Kidney (tissue), 14 donors: ENCODE measurements around the gene PITPNM3. TPM values are rescaled to one million over a fixed set of nuclear protein-coding genes. Genes with fewer than 3 reads are reported as not detected.

ENCODE experiments used
- DNase-seq, 5 donors: peaks; one replicate each; pipeline ENCODE4 v3.0.0-alpha.2; 2013 to 2020
- FAIRE-seq: peaks from 2 replicates; lab custom pipeline; 2012; peaks lifted over from hg19 to GRCh38; lab: Jason Lieb, UNC
- H3K27ac ChIP-seq, 2 donors: one replicate each; pipeline ENCODE4 v1.7.0; 2013; ENCODE audit warnings: low read depth in 2 of 2, low read length in 2 of 2, inconsistent platforms in 1 of 2
- H3K27me3 ChIP-seq: one replicate; pipeline ENCODE4 v1.7.1; 2013; ENCODE audit warnings: low read length, inconsistent platforms; ENCODE audit not compliant: control insufficient read depth, insufficient read depth
- H3K36me3 ChIP-seq, 3 donors: one replicate each; pipeline versions ENCODE4 v1.7.0 to v1.7.1; 2013; ENCODE audit warnings: low read length in 3 of 3, control low read depth in 1 of 3, inconsistent platforms in 1 of 3; ENCODE audit not compliant: insufficient read depth in 3 of 3, control insufficient read depth in 2 of 3
- H3K4me1 ChIP-seq, 3 donors: one replicate each; pipeline versions ENCODE4 v1.7.0 to v1.7.1; 2013; ENCODE audit warnings: low read length in 3 of 3, inconsistent platforms in 1 of 3, low read depth in 1 of 3; ENCODE audit not compliant: control insufficient read depth in 2 of 3, insufficient read depth in 2 of 3
- H3K4me3 ChIP-seq, 3 donors: one replicate each; pipeline versions ENCODE4 v1.7.0 to v1.8.1; 2013; ENCODE audit warnings: low read length in 3 of 3, control low read depth in 1 of 3, inconsistent platforms in 1 of 3
- H3K9ac ChIP-seq, 3 donors: one replicate each; pipeline versions ENCODE4 v1.7.0 to v1.7.1; 2013; ENCODE audit warnings: low read length in 3 of 3, control low read depth in 1 of 3, inconsistent platforms in 1 of 3
- H3K9me3 ChIP-seq, 3 donors: one replicate each; pipeline versions ENCODE4 v1.7.0 to v1.7.1; 2013; ENCODE audit warnings: low read length in 3 of 3, control low read depth in 1 of 3, inconsistent platforms in 1 of 3; ENCODE audit not compliant: control insufficient read depth in 2 of 3, insufficient read depth in 1 of 3
- CTCF ChIP-seq: IDR thresholded peaks from 3 replicates; pipeline ENCODE4 v1.5.1; 2012; ENCODE audit warnings: mild to moderate bottlenecking, moderate library complexity, borderline replicate concordance; ENCODE audit not compliant: insufficient read depth; ENCODE audit errors: extremely low read depth
- intact Hi-C: fragments of 100-400 bp; cut with DNase I; formaldehyde crosslinking; loops from one replicate; pipeline ENCODE4 v1.11.1; 2022
- polyA plus RNA-seq: library from polyadenylated mRNA; stranded (reverse); fragments of 350-450 nt; fragmentation: Illumina TruSeq; extraction: RNeasy Lipid Tissue Mini Kit (QIAGEN cat#74804); gene quantifications from one replicate; pipeline ENCODE4 v1.2.3, GENCODE V29; 2014; ENCODE audit warnings: low read depth, low replicate concordance; ENCODE audit not compliant: insufficient read depth
- total RNA-seq: library from RNA; stranded (reverse); fragmentation: NEBNext Ultra II Directional; extraction: Animal tissue kit (Norgen Biotek cat#: 25700); gene quantifications from one replicate; pipeline ENCODE4 v1.2.1, GENCODE V29; 2021
- donor health status: control.
- donor health status: control.
- donor health status: control.
- donor health status: control.
- donor health status: control.
- donor health status: DM: yes; HTN: yes; CAD: no.
- donor health status: Normal renal cell carcinoma (clear cell type).

Gene PITPNM3
- total and polyA plus RNA-seq, 2 donors from 2014 or later: 1.8 to 9.1 TPM

- intact Hi-C loops: no loop called here
- Histone ChIP-seq H3K27me3 (no peaks in the 10 kb centered on the region), H3K4me1 (no peaks in the 10 kb centered on the region), H3K4me3 (no peak overlapping the region), H3K27ac (no peak overlapping the region), H3K36me3 (no peaks in the 10 kb centered on the region), H3K9me3 (no peaks in the 10 kb centered on the region), H3K9ac (no peak overlapping the region)
- no peak for TF ChIP-seq CTCF
- DNase-seq (no peak), FAIRE-seq (no peak)
Measured at GRCh38 chr17:6539871-6540270, 16.5 kb downstream of the PITPNM3 start.

GRCh38 chr17:6536566-6537065, 19.7 kb downstream of the PITPNM3 start:
- Histone ChIP-seq H3K36me3 (no peaks in the 10 kb centered on the region), H3K9ac (no peak overlapping the region), H3K4me1 (no peaks in the 10 kb centered on the region), H3K27me3 (no peaks in the 10 kb centered on the region), H3K9me3 (no peaks in the 10 kb centered on the region), H3K27ac (no peak overlapping the region), H3K4me3 (no peak overlapping the region)
- DNase-seq (peak in 1 of 5 donors; percentile 32), FAIRE-seq (no peak)
- intact Hi-C loops: no loop called here
- TF ChIP-seq CTCF: no peak

GRCh38 chr17:6536053-6536452, 20.3 kb downstream of the PITPNM3 start:
- DNase-seq: peak in 1 of 5 donors; percentile 32
- no peak for FAIRE-seq
- TF ChIP-seq CTCF: no peak
- intact Hi-C loops: no loop called here
- Histone ChIP-seq H3K9ac (no peak overlapping the region), H3K36me3 (no peaks in the 10 kb centered on the region), H3K4me3 (no peak overlapping the region), H3K27me3 (no peaks in the 10 kb centered on the region), H3K4me1 (no peaks in the 10 kb centered on the region), H3K9me3 (no peaks in the 10 kb centered on the region), H3K27ac (no peak overlapping the region)

- no peaks in the 10 kb centered on the region for H3K4me1 ChIP-seq
- no peaks in the 10 kb centered on the region for H3K9me3 ChIP-seq
- no peak overlapping the region for H3K4me3 ChIP-seq
- no peaks in the 10 kb centered on the region for H3K36me3 ChIP-seq
- no peak for TF ChIP-seq CTCF
- FAIRE-seq (no peak), DNase-seq (peak in 1 of 5 donors; percentile 39)
- intact Hi-C loops: no loop called here
- H3K9ac ChIP-seq: no peak overlapping the region
- no peaks in the 10 kb centered on the region for H3K27me3 ChIP-seq
- H3K27ac ChIP-seq: no peak overlapping the region
Measured at GRCh38 chr17:6534846-6535514, 21.4 kb downstream of the PITPNM3 start.
